H1 (cell line): ENCODE measurements around the gene DRAP1. TPM values are rescaled to one million over a fixed set of nuclear protein-coding genes. Genes with fewer than 3 reads are reported as not detected.

Source experiments
- CTCF ChIA-PET: fragments of 300-600 bp; sonication (Branson Sonifier 250); formaldehyde crosslinking; loops from one replicate; lab custom pipeline; 2021; ENCODE audit not compliant: partially characterized antibody; lab: Charles Lee
- POLR2A ChIA-PET: fragments of 300-600 bp; sonication (Branson Sonifier 250); formaldehyde crosslinking; loops from one replicate; lab custom pipeline; 2021; ENCODE audit warnings: inconsistent platforms; ENCODE audit not compliant: partially characterized antibody; lab: Charles Lee
- DNase-seq, 2 experiments: peaks; one replicate each; pipeline versions ENCODE4 v3.0.0 to v3.0.0-alpha.2; 2010 to 2022; ENCODE audit warnings: low spot score in 2 of 2, low read depth in 1 of 2, mixed read lengths in 1 of 2
- FAIRE-seq: peaks from 2 replicates; lab custom pipeline; 2011; peaks lifted over from hg19 to GRCh38; lab: Jason Lieb, UNC
- H2AFZ ChIP-seq: 2 replicates; pipeline ENCODE4 v1.8.1; 2012; ENCODE audit warnings: low read length, inconsistent platforms
- H2AK5ac ChIP-seq: 2 replicates; pipeline ENCODE4 v1.6.1; 2013; ENCODE audit warnings: low read depth, low read length
- H2BK120ac ChIP-seq: replicated peaks from 2 replicates; pipeline ENCODE3; 2013; ENCODE audit warnings: low read depth, low read length, inconsistent platforms
- H2BK12ac ChIP-seq: 2 replicates; pipeline ENCODE4 v1.6.1; 2013; ENCODE audit warnings: low read depth, low read length
- H2BK15ac ChIP-seq: 2 replicates; pipeline ENCODE4 v1.6.1; 2013; ENCODE audit warnings: low read length
- H2BK20ac ChIP-seq: 2 replicates; pipeline ENCODE4 v1.6.1; 2013; ENCODE audit warnings: low read length
- H2BK5ac ChIP-seq: 2 replicates; pipeline ENCODE4 v1.6.1; 2013; ENCODE audit warnings: low read depth, low read length
- H3K14ac ChIP-seq: 2 replicates; pipeline ENCODE4 v1.6.1; 2013; ENCODE audit warnings: inconsistent platforms; ENCODE audit not compliant: insufficient read length
- H3K18ac ChIP-seq: 2 replicates; pipeline ENCODE4 v1.6.1; 2013; ENCODE audit warnings: low read length; ENCODE audit errors: extremely low read depth
- H3K23ac ChIP-seq: 2 replicates; pipeline ENCODE4 v1.6.1; 2013; ENCODE audit warnings: inconsistent platforms; ENCODE audit not compliant: insufficient read length
- H3K23me2 ChIP-seq: 2 replicates; pipeline ENCODE4 v1.6.1; 2013; ENCODE audit warnings: low read depth, low read length
- H3K27ac ChIP-seq: 2 replicates; pipeline ENCODE4 v1.6.1; 2011; ENCODE audit warnings: low read depth, low read length, inconsistent platforms
- H3K27me3 ChIP-seq, 4 experiments: replicated peaks in 1 of 4; 1 replicate in 1 of 4; 2 replicates in 3 of 4; pipeline versions ENCODE4 v1.6.1 to v1.8.1; 2011 to 2013; ENCODE audit warnings: low read length in 3 of 4, mild to moderate bottlenecking in 3 of 4, inconsistent platforms in 2 of 4, mixed read lengths in 2 of 4, moderate library complexity in 1 of 4; ENCODE audit not compliant: control insufficient read depth in 3 of 4, insufficient read depth in 3 of 4; ENCODE audit errors: extremely low read depth in 1 of 4
- H3K36me3 ChIP-seq, 4 experiments: 2 replicates each; pipeline versions ENCODE4 v1.6.1 to v1.8.1; 2011 to 2013; ENCODE audit warnings: mild to moderate bottlenecking in 4 of 4, low read length in 3 of 4, moderate library complexity in 2 of 4, control low read depth in 1 of 4, inconsistent platforms in 1 of 4; ENCODE audit not compliant: insufficient read depth in 4 of 4, control insufficient read depth in 2 of 4
- H3K4ac ChIP-seq: replicated peaks from 2 replicates; pipeline ENCODE3; 2013; ENCODE audit warnings: low read length, low read depth, mixed read lengths, inconsistent platforms; ENCODE audit not compliant: insufficient read length
- H3K4me1 ChIP-seq, 4 experiments: replicated peaks in 1 of 4; 1 replicate in 1 of 4; 2 replicates in 3 of 4; pipeline versions ENCODE4 v1.6.1 to v1.8.1; 2011 to 2013; ENCODE audit warnings: low read length in 3 of 4, inconsistent platforms in 2 of 4, mixed read lengths in 1 of 4; ENCODE audit not compliant: insufficient read depth in 4 of 4, control insufficient read depth in 3 of 4
- H3K4me2 ChIP-seq, 2 experiments: 2 replicates each; pipeline versions ENCODE4 v1.6.1 to v1.8.1; 2011 to 2013; ENCODE audit warnings: low read depth in 2 of 2, low read length in 2 of 2, control low read depth in 1 of 2, inconsistent platforms in 1 of 2, mild to moderate bottlenecking in 1 of 2; ENCODE audit not compliant: insufficient read depth in 1 of 2
- H3K4me3 ChIP-seq, 4 experiments: fragments of 200-600, 300-600 bp in 1 of 4; sonication (generic), shearing (Covaris generic), sonication (Bioruptor Twin) in 1 of 4; 2 replicates each; pipeline versions ENCODE4 v1.5.1 to v1.8.1; 2011 to 2016; ENCODE audit warnings: low read length in 4 of 4, low read depth in 3 of 4, control low read depth in 2 of 4, inconsistent platforms in 2 of 4, mild to moderate bottlenecking in 2 of 4, mixed read lengths in 1 of 4, moderate library complexity in 1 of 4; ENCODE audit not compliant: insufficient read depth in 2 of 4; ENCODE audit errors: extremely low read depth in 1 of 4
- H3K56ac ChIP-seq: replicated peaks from 2 replicates; pipeline ENCODE3; 2013; ENCODE audit warnings: low read depth, mild to moderate bottlenecking, mixed read lengths, low read length, inconsistent platforms; ENCODE audit not compliant: insufficient read length
- H3K79me1 ChIP-seq: 2 replicates; pipeline ENCODE4 v1.6.1; 2013; ENCODE audit warnings: low read depth, low read length, control low read depth
- H3K79me2 ChIP-seq, 2 experiments: 2 replicates each; pipeline versions ENCODE4 v1.6.1 to v1.8.1; 2012 to 2013; ENCODE audit warnings: low read length in 2 of 2, mild to moderate bottlenecking in 2 of 2, inconsistent platforms in 1 of 2; ENCODE audit not compliant: insufficient read depth in 2 of 2, control insufficient read depth in 1 of 2
- H3K9ac ChIP-seq, 4 experiments: replicated peaks in 1 of 4; 1 replicate in 1 of 4; 2 replicates in 3 of 4; pipeline versions ENCODE4 v1.6.1 to v1.8.1; 2011 to 2013; ENCODE audit warnings: low read depth in 3 of 4, low read length in 3 of 4, control low read depth in 2 of 4, mild to moderate bottlenecking in 2 of 4, moderate library complexity in 2 of 4, inconsistent platforms in 1 of 4; ENCODE audit errors: extremely low read depth in 1 of 4
- H3K9me3 ChIP-seq, 2 experiments: 2 replicates each; pipeline versions ENCODE4 v1.6.1 to v1.8.1; 2012 to 2013; ENCODE audit warnings: mild to moderate bottlenecking in 2 of 2, moderate library complexity in 2 of 2, control low read depth in 1 of 2, inconsistent platforms in 1 of 2, low read depth in 1 of 2, low read length in 1 of 2, mixed read lengths in 1 of 2; ENCODE audit not compliant: insufficient read depth in 2 of 2
- H4K20me1 ChIP-seq, 2 experiments: replicated peaks in 1 of 2; 2 replicates each; pipeline versions ENCODE3 to v1.8.1; 2011 to 2013; ENCODE audit warnings: inconsistent platforms in 2 of 2, low read length in 2 of 2, mild to moderate bottlenecking in 1 of 2; ENCODE audit not compliant: insufficient read depth in 2 of 2, control insufficient read depth in 1 of 2
- H4K5ac ChIP-seq: 2 replicates; pipeline ENCODE4 v1.6.1; 2013; ENCODE audit warnings: low read length, low read depth, mixed read lengths, inconsistent platforms; ENCODE audit not compliant: insufficient read length
- H4K8ac ChIP-seq: 2 replicates; pipeline ENCODE4 v1.8.0; 2013; ENCODE audit warnings: mild to moderate bottlenecking, moderate library complexity, low read length, inconsistent platforms; ENCODE audit not compliant: insufficient read depth; ENCODE audit errors: extremely low read depth
- H4K91ac ChIP-seq: replicated peaks from 2 replicates; pipeline ENCODE3; 2013; ENCODE audit warnings: low read length, mixed read lengths, inconsistent platforms; ENCODE audit not compliant: insufficient read length
- CTBP2 ChIP-seq: IDR thresholded peaks from 2 replicates; pipeline ENCODE4 v1.7.0; 2011; ENCODE audit warnings: borderline replicate concordance, mild to moderate bottlenecking, moderate library complexity, mixed read lengths, low read length; ENCODE audit not compliant: insufficient read depth, insufficient read length
- WGBS, 2 experiments: shearing (Covaris generic) in 1 of 2; methylation state at CpG; one replicate each; pipeline versions ENCODE4 v1.1.6 to v1.1.7; 2013 to 2015; ENCODE audit warnings: low lambda C conversion rate in 2 of 2, mixed read lengths in 2 of 2, inconsistent platforms in 1 of 2, low coverage in 1 of 2, missing lambda C conversion rate in 1 of 2; ENCODE audit not compliant: insufficient replicate concordance in 2 of 2, insufficient coverage in 1 of 2, insufficient read length in 1 of 2; ENCODE audit errors: extremely low coverage in 1 of 2, missing lambda C conversion rate in 1 of 2; 5-methylcytosine and 5-hydroxymethylcytosine counted together
- polyA plus RNA-seq, 7 experiments: library from polyadenylated mRNA; depleted of rRNA in 3 of 7; stranded (reverse) in 5 of 7; unstranded in 2 of 7; fragments of >200 nt in 5 of 7; fragments of 200-250 nt in 2 of 7; gene quantifications; 1 replicate in 5 of 7; 2 replicates in 1 of 7; 4 replicates in 1 of 7; pipeline versions ENCODE4 v1.2.1 to v1.2.3, GENCODE V29; 2011 to 2013; ENCODE audit warnings: missing spikeins in 2 of 7, mixed read lengths in 2 of 7
- total RNA-seq: library from RNA; stranded (reverse); fragmentation: NEBNext Ultra II Directional; extraction: Animal tissue kit (Norgen Biotek cat#: 25700); gene quantifications from 2 replicates; pipeline ENCODE4 v1.2.1, GENCODE V29; 2021

The DRAP1 gene
- total and polyA plus RNA-seq, 2 of the 8 experiments (the other 6 are each of a cell fraction or from before 2014, with no cell fraction given): 62.5 to 98.7 TPM

DNA sequence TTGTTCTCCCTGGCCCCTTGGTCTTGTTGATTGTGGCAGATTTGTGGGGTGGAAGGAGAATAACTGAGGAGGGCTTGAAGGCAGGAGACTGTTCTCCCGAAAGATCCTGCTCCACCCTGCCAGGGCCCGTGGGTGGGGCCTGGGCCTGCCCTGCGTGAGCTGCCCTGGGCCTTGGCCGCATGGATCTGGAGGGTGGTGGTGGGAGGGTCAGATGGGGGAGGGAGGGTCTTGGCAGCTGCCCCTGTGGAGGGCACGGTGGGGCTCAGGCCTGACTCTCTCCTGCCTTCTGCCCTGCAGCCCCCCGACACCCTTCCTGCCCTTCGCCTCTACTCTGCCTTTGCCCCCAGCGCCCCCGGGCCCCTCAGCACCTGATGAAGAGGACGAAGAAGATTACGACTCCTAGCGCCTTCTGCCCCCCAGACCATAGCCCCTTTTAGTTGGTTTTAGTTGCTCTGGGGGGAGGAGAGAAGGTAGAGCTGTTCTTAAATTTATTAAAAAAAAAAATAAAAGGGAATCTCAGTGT lies 1.9 kb downstream of the DRAP1 start:
- no peak overlapping the region for H2BK20ac ChIP-seq
- no peak overlapping the region for H3K9ac ChIP-seq
- no peak for DNase-seq
- no peak overlapping the region for H2BK12ac ChIP-seq
- H4K5ac ChIP-seq: no peak overlapping the region
- no peak overlapping the region for H3K14ac ChIP-seq
- POLR2A ChIA-PET: interaction anchor here (0.8 to 1.3 kb wide), 2 partner anchors 11 to 19 kb away, joined by 3 to 4 read pairs; no protein-coding TSS in a partner anchor
- no peak overlapping the region for H3K4me3 ChIP-seq
- H2BK120ac ChIP-seq: no peak overlapping the region
- no peak overlapping the region for H4K91ac ChIP-seq
- H3K4me1 ChIP-seq: peaks cover 0 to 15% (median 9%) of the 10 kb centered on the region in 4 experiments; a peak in 3 of 7 replicates
- H2AK5ac ChIP-seq: no peak overlapping the region
- peaks cover 0 to 3% of the 10 kb centered on the region in 2 experiments for H4K20me1 ChIP-seq
- no peak overlapping the region for H3K4ac ChIP-seq
- no peak for FAIRE-seq
- H2BK15ac ChIP-seq: no peak overlapping the region
- peak overlapping the region in 1 of 2 experiments; percentile 86; a peak in 1 of 4 replicates for H3K4me2 ChIP-seq
- H3K23ac ChIP-seq: no peak overlapping the region
- H3K56ac ChIP-seq: no peak overlapping the region
- 96% methylated on average over 5 of the region's 12 CpGs; no CpG with 5 or more reads in 1 of the 2 experiments for WGBS, 2 experiments
- H3K79me1 ChIP-seq: peaks cover 7% of the 10 kb centered on the region; the same call in 1 of the 2 replicates
- no peak for TF ChIP-seq CTBP2
- TF ChIP-seq, all 59 proteins: peak for 0
- Histone ChIP-seq H3K23me2 (peaks cover 13% of the 10 kb centered on the region; the same call in 1 of the 2 replicates), H3K27ac (no peak overlapping the region), H3K18ac (no peak overlapping the region), H3K9me3 (no peaks in the 10 kb centered on the region), H3K36me3 (peaks cover 0 to 8% (median 5%) of the 10 kb centered on the region in 4 experiments; a peak in 4 of 8 replicates), H4K8ac (no peak overlapping the region), H3K27me3 (no peaks in the 10 kb centered on the region), H2AFZ (no peak overlapping the region), H2BK5ac (no peak overlapping the region), H3K79me2 (peaks cover 0 to 7% of the 10 kb centered on the region in 2 experiments; a peak in 2 of 4 replicates)
- CTCF ChIA-PET: interaction anchor here (0.6 to 3.5 kb wide), 9 partner anchors 9 to 95 kb away, joined by 3 to 19 read pairs (median 4); partner anchors contain the start of gene FIBP
